SK-N-SH treated with all-trans-retinoic acid at 6 μM for 48 hours (cell line): ENCODE data around the gene FAM20B.
"Not testable (repeated sequence)": the region's sequence is repeated elsewhere in the genome, so short reads cannot be mapped to it uniquely, and the experiment has no call there.

Experiments used
- ATAC-seq: fragments of 200-7000 bp; cut with Tn5 transposase; 3 replicates; pipeline ENCODE4 v1.9.1; 2020; ENCODE audit warnings: mild to moderate bottlenecking, moderate library complexity
- ARNTL ChIP-seq: fragments of 450-650 bp; formaldehyde crosslinking; IDR thresholded peaks from 2 replicates; pipeline ENCODE4 v1.5.0; 2020; ENCODE audit warnings: low read depth, mild to moderate bottlenecking, moderate library complexity, borderline replicate concordance
- BACH2 ChIP-seq: fragments of 250-450 bp; sonication (Bioruptor Pico); IDR thresholded peaks from 2 replicates; pipeline ENCODE4 v1.9.0; 2021; ENCODE audit warnings: mild to moderate bottlenecking, borderline replicate concordance
- GLIS3 ChIP-seq: fragments of 250-450 bp; sonication (Bioruptor Pico); IDR thresholded peaks from 2 replicates; pipeline ENCODE4 v1.5.0; 2020; ENCODE audit warnings: mild to moderate bottlenecking, moderate library complexity
- ISL1 ChIP-seq: fragments of 250-450 bp; sonication (Bioruptor Pico); IDR thresholded peaks from 2 replicates; pipeline ENCODE4 v2.1.2; 2022; ENCODE audit warnings: mild to moderate bottlenecking, moderate library complexity
- PPARA ChIP-seq: fragments of 250-450 bp; sonication (Bioruptor Pico); IDR thresholded peaks from 2 replicates; pipeline ENCODE4 v1.5.0; 2020; ENCODE audit warnings: mild to moderate bottlenecking, borderline replicate concordance
- SNAI2 ChIP-seq: fragments of 250-450 bp; sonication (Bioruptor Pico); IDR thresholded peaks from 2 replicates; pipeline ENCODE4 v1.5.0; 2020; ENCODE audit warnings: mild to moderate bottlenecking, moderate library complexity
- TCF4 ChIP-seq: fragments of 250-450 bp; sonication (Bioruptor Pico); IDR thresholded peaks from 2 replicates; pipeline ENCODE4 v1.8.0; 2021; ENCODE audit warnings: mild to moderate bottlenecking, moderate library complexity, borderline replicate concordance
- ZFP30 ChIP-seq: fragments of 450-650 bp; formaldehyde crosslinking; IDR thresholded peaks from 2 replicates; pipeline ENCODE4 v1.5.0; 2022; ENCODE audit warnings: mild to moderate bottlenecking, moderate library complexity
- ZNF565 ChIP-seq: fragments of 450-650 bp; formaldehyde crosslinking; conservative IDR thresholded peaks from 2 replicates; pipeline ENCODE4 v1.5.0; 2020; ENCODE audit warnings: low read depth, mild to moderate bottlenecking, moderate library complexity
- ZNF70 ChIP-seq: fragments of 450-650 bp; formaldehyde crosslinking; IDR thresholded peaks from 2 replicates; pipeline ENCODE4 v1.5.0; 2020; ENCODE audit warnings: mild to moderate bottlenecking, moderate library complexity
- ZNF8 ChIP-seq: fragments of 450-650 bp; formaldehyde crosslinking; IDR thresholded peaks from 2 replicates; pipeline ENCODE4 v1.5.0; 2020; ENCODE audit warnings: mild to moderate bottlenecking, moderate library complexity
- TF ChIP-seq, protein P1 (sequence below): fragments of 250-450 bp; sonication (Bioruptor Pico); IDR thresholded peaks from 2 replicates; pipeline ENCODE4 v1.5.0; 2020; ENCODE audit warnings: mild to moderate bottlenecking, moderate library complexity
- TF ChIP-seq, protein P2 (sequence below): fragments of 250-450 bp; sonication (Bioruptor Pico); IDR thresholded peaks from 2 replicates; pipeline ENCODE4 v1.5.1; 2020; ENCODE audit warnings: low read depth, mild to moderate bottlenecking, moderate library complexity
- TF ChIP-seq, protein P3 (sequence below): fragments of 250-450 bp; sonication (Bioruptor Pico); IDR thresholded peaks from 2 replicates; pipeline ENCODE4 v1.8.0; 2021; ENCODE audit warnings: low read depth, mild to moderate bottlenecking, moderate library complexity, borderline replicate concordance

The FAM20B gene

DNA sequence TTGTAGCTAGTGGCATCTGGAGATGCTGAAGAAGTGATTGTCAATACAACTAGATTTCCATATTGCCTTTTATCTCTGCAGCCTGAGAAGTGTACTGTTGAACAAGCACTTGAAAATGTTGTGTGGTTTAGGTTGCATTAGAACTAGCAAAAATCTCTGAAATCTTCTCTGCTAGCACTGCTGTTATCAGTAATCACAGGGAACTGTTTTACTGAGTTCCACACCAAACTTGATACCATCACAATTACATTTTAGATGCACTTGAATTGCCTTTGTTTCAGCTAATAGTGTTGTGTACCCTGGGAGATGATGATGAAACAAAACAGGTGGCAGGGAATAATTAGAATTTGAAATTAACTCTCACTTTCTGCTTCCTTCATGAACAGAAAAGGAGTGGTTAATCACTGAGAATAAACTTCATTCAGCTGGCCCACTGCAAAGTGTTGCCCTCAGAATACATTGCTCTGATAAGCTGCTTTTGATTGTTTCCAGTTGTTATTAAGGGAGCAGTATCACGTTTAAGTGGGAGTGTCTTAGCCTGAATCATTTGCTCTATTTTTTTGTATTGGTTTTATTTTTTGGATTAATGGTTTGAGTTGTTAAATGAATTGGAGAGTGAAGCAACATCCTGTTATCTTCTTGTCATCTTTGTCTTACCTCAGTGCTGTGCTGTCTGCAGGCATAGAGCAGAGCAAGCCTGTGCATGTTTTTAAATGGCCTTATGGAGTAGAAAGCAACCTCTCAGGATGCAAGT lies 13.0 kb downstream of the FAM20B start:
- ATAC-seq = peak; percentile 60
- TF ChIP-seq, protein P1, sequence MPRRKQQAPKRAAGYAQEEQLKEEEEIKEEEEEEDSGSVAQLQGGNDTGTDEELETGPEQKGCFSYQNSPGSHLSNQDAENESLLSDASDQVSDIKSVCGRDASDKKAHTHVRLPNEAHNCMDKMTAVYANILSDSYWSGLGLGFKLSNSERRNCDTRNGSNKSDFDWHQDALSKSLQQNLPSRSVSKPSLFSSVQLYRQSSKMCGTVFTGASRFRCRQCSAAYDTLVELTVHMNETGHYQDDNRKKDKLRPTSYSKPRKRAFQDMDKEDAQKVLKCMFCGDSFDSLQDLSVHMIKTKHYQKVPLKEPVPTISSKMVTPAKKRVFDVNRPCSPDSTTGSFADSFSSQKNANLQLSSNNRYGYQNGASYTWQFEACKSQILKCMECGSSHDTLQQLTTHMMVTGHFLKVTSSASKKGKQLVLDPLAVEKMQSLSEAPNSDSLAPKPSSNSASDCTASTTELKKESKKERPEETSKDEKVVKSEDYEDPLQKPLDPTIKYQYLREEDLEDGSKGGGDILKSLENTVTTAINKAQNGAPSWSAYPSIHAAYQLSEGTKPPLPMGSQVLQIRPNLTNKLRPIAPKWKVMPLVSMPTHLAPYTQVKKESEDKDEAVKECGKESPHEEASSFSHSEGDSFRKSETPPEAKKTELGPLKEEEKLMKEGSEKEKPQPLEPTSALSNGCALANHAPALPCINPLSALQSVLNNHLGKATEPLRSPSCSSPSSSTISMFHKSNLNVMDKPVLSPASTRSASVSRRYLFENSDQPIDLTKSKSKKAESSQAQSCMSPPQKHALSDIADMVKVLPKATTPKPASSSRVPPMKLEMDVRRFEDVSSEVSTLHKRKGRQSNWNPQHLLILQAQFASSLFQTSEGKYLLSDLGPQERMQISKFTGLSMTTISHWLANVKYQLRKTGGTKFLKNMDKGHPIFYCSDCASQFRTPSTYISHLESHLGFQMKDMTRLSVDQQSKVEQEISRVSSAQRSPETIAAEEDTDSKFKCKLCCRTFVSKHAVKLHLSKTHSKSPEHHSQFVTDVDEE = no peak
- no peak for TF ChIP-seq ARNTL (CRISPR knock-in tag)
- TF ChIP-seq, all 23 proteins: peak for 0

DNA sequence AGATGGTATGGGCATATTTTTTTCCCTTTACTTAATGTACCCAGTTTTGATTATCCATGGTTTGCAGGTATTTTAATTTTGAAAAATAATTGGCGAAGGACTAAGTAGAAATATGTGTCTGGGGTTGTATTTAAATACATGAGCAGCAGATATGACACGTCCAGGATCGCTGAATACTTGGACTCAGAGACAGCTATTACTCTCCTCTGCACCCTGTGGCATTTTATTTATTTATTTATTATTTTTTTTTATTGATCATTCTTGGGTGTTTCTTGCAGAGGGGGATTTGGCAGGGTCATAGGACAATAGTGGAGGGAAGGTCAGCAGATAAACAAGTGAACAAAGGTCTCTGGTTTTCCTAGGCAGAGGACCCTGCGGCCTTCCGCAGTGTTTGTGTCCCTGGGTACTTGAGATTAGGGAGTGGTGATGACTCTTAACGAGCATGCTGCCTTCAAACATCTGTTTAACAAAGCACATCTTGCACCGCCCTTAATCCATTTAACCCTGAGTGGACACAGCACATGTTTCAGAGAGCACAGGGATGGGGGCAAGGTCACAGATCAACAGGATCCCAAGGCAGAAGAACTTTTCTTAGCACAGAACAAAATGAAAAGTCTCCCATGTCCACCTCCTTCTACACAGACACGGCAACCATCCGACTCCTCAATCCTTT lies 13.9 kb downstream of the FAM20B start:
- ATAC-seq = not testable (repeated sequence)

DNA sequence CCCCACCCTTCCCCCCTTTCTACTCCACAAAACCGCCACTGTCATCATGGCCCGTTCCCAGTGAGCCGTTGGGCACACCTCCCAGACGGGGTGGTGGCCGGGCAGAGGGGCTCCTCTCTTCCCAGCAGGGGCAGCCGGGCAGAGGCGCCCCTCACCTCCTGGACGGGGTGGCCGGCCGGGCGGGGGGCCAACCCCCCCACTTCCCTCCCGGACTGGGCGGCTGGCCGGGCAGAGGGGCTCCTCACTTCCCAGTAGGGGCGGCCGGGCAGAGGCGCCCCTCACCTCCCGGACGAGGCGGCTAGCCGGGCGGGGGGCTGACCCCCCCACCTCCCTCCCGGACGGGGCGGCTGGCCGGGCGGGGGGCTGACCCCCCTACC lies 14.5 kb downstream of the FAM20B start:
- ATAC-seq = not testable (repeated sequence)

DNA sequence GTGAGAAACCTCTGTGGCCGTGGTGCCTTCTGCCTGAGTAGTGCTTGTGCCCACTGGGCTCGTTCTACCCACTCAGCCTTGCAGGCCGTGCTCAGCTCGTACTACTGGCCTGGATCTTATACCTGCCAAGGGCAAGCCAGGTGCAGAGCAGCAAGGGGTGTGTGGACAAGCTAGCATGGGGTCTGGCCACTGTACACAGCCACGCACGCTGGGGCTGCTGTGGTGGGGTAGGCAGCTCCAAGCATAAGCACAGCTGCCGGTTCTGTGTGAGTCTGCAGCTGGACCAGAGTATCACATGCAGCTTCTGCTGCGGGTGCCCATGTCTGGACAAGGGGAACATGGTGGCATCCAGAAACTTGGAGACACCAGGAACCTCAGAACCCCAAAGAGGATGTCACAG lies 16.4 kb downstream of the FAM20B start:
- TF ChIP-seq, protein P2, sequence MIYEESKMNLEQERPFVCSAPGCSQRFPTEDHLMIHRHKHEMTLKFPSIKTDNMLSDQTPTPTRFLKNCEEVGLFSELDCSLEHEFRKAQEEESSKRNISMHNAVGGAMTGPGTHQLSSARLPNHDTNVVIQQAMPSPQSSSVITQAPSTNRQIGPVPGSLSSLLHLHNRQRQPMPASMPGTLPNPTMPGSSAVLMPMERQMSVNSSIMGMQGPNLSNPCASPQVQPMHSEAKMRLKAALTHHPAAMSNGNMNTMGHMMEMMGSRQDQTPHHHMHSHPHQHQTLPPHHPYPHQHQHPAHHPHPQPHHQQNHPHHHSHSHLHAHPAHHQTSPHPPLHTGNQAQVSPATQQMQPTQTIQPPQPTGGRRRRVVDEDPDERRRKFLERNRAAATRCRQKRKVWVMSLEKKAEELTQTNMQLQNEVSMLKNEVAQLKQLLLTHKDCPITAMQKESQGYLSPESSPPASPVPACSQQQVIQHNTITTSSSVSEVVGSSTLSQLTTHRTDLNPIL (CRISPR knock-in tag) = no peak
- no peak for TF ChIP-seq ZFP30
- no peak for TF ChIP-seq GLIS3 (CRISPR knock-in tag)
- no peak for TF ChIP-seq ZNF70 (CRISPR knock-in tag)
- no peak for TF ChIP-seq ZNF8 (CRISPR knock-in tag)
- no peak for TF ChIP-seq BACH2 (CRISPR knock-in tag)
- no peak for TF ChIP-seq TCF4 (CRISPR knock-in tag)
- TF ChIP-seq ZNF565 (CRISPR knock-in tag) = no peak
- TF ChIP-seq SNAI2 (CRISPR knock-in tag) = no peak
- TF ChIP-seq, protein P1 = no peak
- TF ChIP-seq ARNTL (CRISPR knock-in tag) = no peak
- no peak for TF ChIP-seq PPARA (CRISPR knock-in tag)
- ATAC-seq = no peak

DNA sequence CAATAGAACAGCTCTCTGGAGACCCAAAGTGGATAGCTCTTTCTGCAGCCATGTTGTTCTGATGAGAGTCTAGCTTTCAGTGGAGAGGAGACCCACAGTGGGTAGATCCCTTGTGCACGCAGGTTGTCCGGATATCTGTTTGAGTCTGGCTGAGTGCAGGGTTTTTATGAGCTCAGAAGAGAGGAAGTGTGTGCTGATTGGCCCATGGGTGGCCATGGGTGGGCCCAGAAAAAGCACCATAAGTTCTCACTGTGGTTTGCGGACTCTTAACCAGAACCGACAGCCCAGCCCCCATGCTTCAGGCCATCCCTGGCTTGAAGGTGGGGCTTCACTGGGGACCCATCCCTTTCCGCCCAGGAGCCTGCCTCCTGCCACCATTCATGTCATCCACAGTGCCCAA lies 17.0 kb downstream of the FAM20B start:
- no peak for ATAC-seq

More for the DNA sequence above, 17.0 kb downstream of the FAM20B start:
- TF ChIP-seq SNAI2 (CRISPR knock-in tag) (no peak), TCF4 (CRISPR knock-in tag) (no peak), BACH2 (CRISPR knock-in tag) (no peak), ISL1 (CRISPR knock-in tag) (no peak), ZNF70 (CRISPR knock-in tag) (no peak), ZNF565 (CRISPR knock-in tag) (no peak)
- TF ChIP-seq, protein P3, sequence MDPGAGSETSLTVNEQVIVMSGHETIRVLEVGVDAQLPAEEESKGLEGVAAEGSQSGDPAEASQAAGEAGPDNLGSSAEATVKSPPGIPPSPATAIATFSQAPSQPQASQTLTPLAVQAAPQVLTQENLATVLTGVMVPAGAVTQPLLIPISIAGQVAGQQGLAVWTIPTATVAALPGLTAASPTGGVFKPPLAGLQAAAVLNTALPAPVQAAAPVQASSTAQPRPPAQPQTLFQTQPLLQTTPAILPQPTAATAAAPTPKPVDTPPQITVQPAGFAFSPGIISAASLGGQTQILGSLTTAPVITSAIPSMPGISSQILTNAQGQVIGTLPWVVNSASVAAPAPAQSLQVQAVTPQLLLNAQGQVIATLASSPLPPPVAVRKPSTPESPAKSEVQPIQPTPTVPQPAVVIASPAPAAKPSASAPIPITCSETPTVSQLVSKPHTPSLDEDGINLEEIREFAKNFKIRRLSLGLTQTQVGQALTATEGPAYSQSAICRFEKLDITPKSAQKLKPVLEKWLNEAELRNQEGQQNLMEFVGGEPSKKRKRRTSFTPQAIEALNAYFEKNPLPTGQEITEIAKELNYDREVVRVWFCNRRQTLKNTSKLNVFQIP (CRISPR knock-in tag) = no peak
- TF ChIP-seq, protein P1 = no peak
- TF ChIP-seq, all 23 proteins: peak for 0
